Heart left ventricle (tissue), 16 donors: ENCODE data around the gene ANKUB1. TPM values are rescaled to one million over a fixed set of nuclear protein-coding genes. Genes with fewer than 3 reads are reported as not detected.

Experiments
- ATAC-seq, 4 donors: fragments of 200-7000 bp; cut with Tn5 transposase; one replicate each; pipeline ENCODE4 v1.9.1; 2020 to 2022; ENCODE audit warnings: moderate library complexity in 4 of 4, mild to moderate bottlenecking in 3 of 4, moderate number of reproducible peaks in 1 of 4
- DNase-seq, 5 donors: peaks; one replicate each; pipeline ENCODE4 v3.0.0-alpha.2; 2020
- H3K27ac ChIP-seq, 12 donors: fragments of 200-600 bp; sonication (generic) in 4 of 12; one replicate each; pipeline versions ENCODE4 v1.5.0 to v1.8.0; 2016 to 2022; ENCODE audit warnings: mild to moderate bottlenecking in 2 of 12
- H3K27me3 ChIP-seq, 9 donors: fragments of 200-600 bp; sonication (generic) in 2 of 9; one replicate each; pipeline versions ENCODE4 v1.5.1 to v1.8.0; 2016 to 2022; ENCODE audit warnings: mild to moderate bottlenecking in 3 of 9
- H3K36me3 ChIP-seq, 9 donors: fragments of 200-600 bp; sonication (generic) in 2 of 9; one replicate each; pipeline versions ENCODE4 v1.5.0 to v1.8.0; 2018 to 2022; ENCODE audit warnings: mild to moderate bottlenecking in 2 of 9
- H3K4me1 ChIP-seq, 12 donors: fragments of 200-600 bp; sonication (generic) in 4 of 12; one replicate each; pipeline versions ENCODE4 v1.5.0 to v1.8.0; 2016 to 2022; ENCODE audit warnings: mild to moderate bottlenecking in 3 of 12
- H3K4me3 ChIP-seq, 12 donors: fragments of 200-600 bp; sonication (generic) in 4 of 12; one replicate each; pipeline versions ENCODE4 v1.5.0 to v1.8.0; 2017 to 2022; ENCODE audit warnings: mild to moderate bottlenecking in 9 of 12, moderate library complexity in 4 of 12
- H3K9me3 ChIP-seq, 12 donors: fragments of 200-600 bp; sonication (generic) in 4 of 12; one replicate each; pipeline versions ENCODE4 v1.5.0 to v1.8.0; 2016 to 2022; ENCODE audit warnings: mild to moderate bottlenecking in 1 of 12
- POLR2A ChIP-seq, 2 donors: fragments of 450-650 bp; IDR thresholded peaks; one replicate each; pipeline ENCODE4 v1.6.1; 2017; ENCODE audit warnings: antibody characterized with exemption in 2 of 2, mild to moderate bottlenecking in 2 of 2, moderate library complexity in 2 of 2
- WGBS, 4 donors: extraction: QIAGEN DNeasy Blood & Tissue Kit in 2 of 4; methylation state at CpG; one replicate each; pipeline versions ENCODE4 v1.1.5 to v1.1.7; 2013 to 2018; 5-methylcytosine and 5-hydroxymethylcytosine counted together
- intact Hi-C, 10 donors: fragments of 100-400 bp; cut with DNase I; formaldehyde crosslinking; loops; one replicate each; pipeline versions ENCODE4 v1.11.1 to v1.14.2; 2022
- polyA plus RNA-seq, 2 donors: library from polyadenylated mRNA; stranded (reverse); fragments of 200-250 nt; gene quantifications; one replicate each; pipeline ENCODE4 v1.2.3, GENCODE V29; 2013
- total RNA-seq, 9 donors: library from RNA; depleted of rRNA in 2 of 9; stranded (reverse); fragments of >200 nt in 2 of 9; fragmentation: NEBNext Ultra II Directional in 3 of 9; extraction: Animal tissue kit (Norgen Biotek cat#: 25700) in 3 of 9; gene quantifications; one replicate each; pipeline versions ENCODE4 v1.1.0 to v1.2.4, GENCODE V29; 2016 to 2023
- TF ChIP-seq, protein P1 (sequence below), 12 donors: fragments of 200-600 bp; sonication (generic) in 4 of 12; IDR thresholded peaks; one replicate each; pipeline versions ENCODE4 v1.5.0 to v1.8.0; 2018 to 2022; ENCODE audit warnings: antibody characterized with exemption in 12 of 12, mild to moderate bottlenecking in 5 of 12
- donor health status: ischemic (EF 13 %, LVEDD 7.1; RV severe dilation, severe dysfunction).
- donor health status: healthy with polysubstance abuse.
- donor health status: DM: no; HTN: yes; CAD: no.
- donor health status: DM: no; HTN: no; CAD: no.
- donor health status: ischemic (EF 25% LVEDD 6.9; RV normal size, moderate dysfunction).
- donor health status: ischemic (EF 25% LVEDD 5.7; RV mildly dilated, moderate dysfunction).
- donor health status: healthy.
- donor health status: DM: yes; HTN: yes; CAD: no.
- donor health status: ischemic (EF 35%, LVEDD 5.7; RV mildly dilated, moderate dysfunction).
- donor health status: nonischemic (EF 11% LVEDD 7.7; RV severe dilation, severe dysfunction).
- donor health status: DM: yes; HTN: yes; CAD: no.
- donor health status: PGD.
- donor health status: ischemic (EF 29% LVEDD 5.4; RV normal size, mild dysfunction).
- donor health status: nonischemic (EF 23%, LVEDD 6.1; RV moderate dilation, normal function).

ANKUB1 gene
- total and polyA plus RNA-seq, 11 donors: not detected

DNA sequence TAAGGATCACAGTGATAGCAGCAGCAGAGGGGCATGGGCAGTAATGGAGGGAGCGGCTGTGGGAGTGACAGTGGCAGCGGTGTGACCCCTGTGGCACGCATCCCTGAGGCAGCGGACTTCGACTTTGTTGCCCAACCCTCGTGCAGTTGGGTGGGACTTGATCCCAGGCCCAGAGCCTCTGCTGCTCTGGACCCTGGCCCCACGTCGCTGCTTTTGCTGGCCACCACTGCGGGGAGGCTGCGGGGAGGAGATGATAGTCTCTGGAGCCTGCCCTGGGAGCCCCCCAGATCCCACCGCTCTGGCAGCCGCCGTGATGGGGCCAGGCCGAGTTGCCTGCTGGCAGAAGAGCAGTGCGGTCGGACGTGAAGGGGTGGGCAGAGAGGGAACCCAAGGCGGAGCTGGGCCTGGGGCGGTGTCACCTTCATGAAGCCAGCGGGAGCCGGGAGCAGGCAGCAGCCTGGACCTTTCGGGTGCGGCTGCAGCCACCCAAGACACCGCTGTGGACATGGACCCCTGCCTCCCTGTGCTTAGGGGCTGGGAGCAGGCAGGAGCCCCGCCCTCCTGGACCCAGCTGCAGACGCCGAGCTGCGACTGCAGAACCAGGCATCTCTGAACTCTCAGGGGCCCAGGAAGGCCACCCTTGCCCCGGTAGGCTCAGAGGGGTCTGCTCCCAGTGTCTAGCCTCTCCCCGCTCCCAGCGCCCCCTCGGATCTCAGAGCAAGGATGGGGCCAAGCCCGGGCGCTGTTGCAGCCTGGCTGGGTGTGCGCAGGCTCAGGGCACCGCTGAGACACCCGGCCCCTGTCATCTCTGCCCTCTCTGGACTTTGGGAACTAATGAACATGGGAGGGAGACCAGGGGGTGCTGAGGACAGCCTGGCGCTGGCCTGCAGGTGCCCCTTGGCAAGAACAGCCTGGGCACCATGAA is 78.4 kb downstream of the ANKUB1 start:
- DNase-seq (peak in 1 of 5 donors; percentile 21), ATAC-seq (peak in 1 of 4 donors; percentile 33)
- WGBS, 4 donors: 95 to 96% (median 95%) methylated on average over 27 to 38 of the region's 38 CpGs
- H3K4me1 ChIP-seq: peaks cover 0 to 5% (median 0%) of the 10 kb centered on the region in 12 donors
- no peaks in the 10 kb centered on the region for H3K27me3 ChIP-seq
- no peak overlapping the region for H3K4me3 ChIP-seq
- no peak for TF ChIP-seq POLR2A (IDR thresholded peaks at IDR 0.05)
- TF ChIP-seq, protein P1, sequence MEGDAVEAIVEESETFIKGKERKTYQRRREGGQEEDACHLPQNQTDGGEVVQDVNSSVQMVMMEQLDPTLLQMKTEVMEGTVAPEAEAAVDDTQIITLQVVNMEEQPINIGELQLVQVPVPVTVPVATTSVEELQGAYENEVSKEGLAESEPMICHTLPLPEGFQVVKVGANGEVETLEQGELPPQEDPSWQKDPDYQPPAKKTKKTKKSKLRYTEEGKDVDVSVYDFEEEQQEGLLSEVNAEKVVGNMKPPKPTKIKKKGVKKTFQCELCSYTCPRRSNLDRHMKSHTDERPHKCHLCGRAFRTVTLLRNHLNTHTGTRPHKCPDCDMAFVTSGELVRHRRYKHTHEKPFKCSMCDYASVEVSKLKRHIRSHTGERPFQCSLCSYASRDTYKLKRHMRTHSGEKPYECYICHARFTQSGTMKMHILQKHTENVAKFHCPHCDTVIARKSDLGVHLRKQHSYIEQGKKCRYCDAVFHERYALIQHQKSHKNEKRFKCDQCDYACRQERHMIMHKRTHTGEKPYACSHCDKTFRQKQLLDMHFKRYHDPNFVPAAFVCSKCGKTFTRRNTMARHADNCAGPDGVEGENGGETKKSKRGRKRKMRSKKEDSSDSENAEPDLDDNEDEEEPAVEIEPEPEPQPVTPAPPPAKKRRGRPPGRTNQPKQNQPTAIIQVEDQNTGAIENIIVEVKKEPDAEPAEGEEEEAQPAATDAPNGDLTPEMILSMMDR (IDR thresholded peaks at IDR 0.05): no peak
- no peak overlapping the region for H3K27ac ChIP-seq
- H3K9me3 ChIP-seq: no peaks in the 10 kb centered on the region
- no peaks in the 10 kb centered on the region for H3K36me3 ChIP-seq
- intact Hi-C loops: loop anchor here in 2 of 10 donors (5.0 to 10.0 kb wide), 2 partner anchors 47 to 49 kb away; no protein-coding TSS in a partner anchor

Other genes starting within 250 kb of the ANKUB1 start
- gene WWTR1, start 134.5 kb downstream of the ANKUB1 start, total RNA-seq: 10 to 100 TPM; 32.5 to 71.7 (median 41.2) TPM
- 10 to 100 TPM; 14.5 to 42.3 TPM for gene WWTR1, start 134.5 kb downstream of the ANKUB1 start, polyA plus RNA-seq
- gene COMMD2, start 40.1 kb downstream of the ANKUB1 start, total RNA-seq: 10 to 100 TPM in 8 of 9 donors, 1 to 10 TPM in 1; 9.9 to 25.8 (median 18.1) TPM
- 10 to 100 TPM in 1 of 2 donors, 1 to 10 TPM in 1; 4.5 to 17.3 TPM for gene COMMD2, start 40.1 kb downstream of the ANKUB1 start, polyA plus RNA-seq
- 10 to 100 TPM; 44.7 to 77.6 (median 58.1) TPM for gene RNF13, start 20.7 kb upstream of the ANKUB1 start, total RNA-seq
- 10 to 100 TPM; 21.4 to 51.7 TPM for gene RNF13, start 20.7 kb upstream of the ANKUB1 start, polyA plus RNA-seq
- gene PFN2, start 178.3 kb upstream of the ANKUB1 start, total RNA-seq: 10 to 100 TPM; 31.9 to 89.3 (median 66.1) TPM
- 10 to 100 TPM; 31.4 to 83.4 TPM for gene PFN2, start 178.3 kb upstream of the ANKUB1 start, polyA plus RNA-seq